ENCODE measurements around the gene TPM4.

DNA sequence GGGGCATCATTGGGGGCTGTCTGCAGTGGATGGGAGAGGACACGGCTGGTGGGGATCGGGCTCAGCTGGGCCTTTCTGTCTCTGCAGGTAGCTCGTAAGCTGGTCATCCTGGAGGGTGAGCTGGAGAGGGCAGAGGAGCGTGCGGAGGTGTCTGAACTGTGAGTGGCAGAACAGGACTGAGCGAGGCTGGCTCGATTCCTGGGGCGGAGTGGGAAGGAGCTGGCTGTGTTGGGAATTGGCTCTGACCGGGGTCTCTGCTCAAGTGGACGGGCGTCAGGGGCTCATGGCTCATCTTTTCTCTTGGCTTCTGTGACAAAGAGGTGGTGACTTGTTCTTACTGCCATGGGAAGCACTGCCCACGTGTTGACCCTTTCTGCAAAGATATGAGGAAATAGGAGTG lies 11.6 kb downstream of the TPM4 start:
- TF ChIP-seq POLR2AphosphoS5 (IDR thresholded peaks at IDR 0.05; ENCODE audit: low read depth, low read length) = no peak
- no peak for TF ChIP-seq TAF1 (IDR thresholded peaks at IDR 0.05; ENCODE audit: borderline replicate concordance, insufficient read depth, low read length)
- no peak for TF ChIP-seq SIN3A (IDR thresholded peaks at IDR 0.05; ENCODE audit: borderline replicate concordance, insufficient read depth, low read length)
- TF ChIP-seq REST (IDR thresholded peaks at IDR 0.05; ENCODE audit: insufficient read depth in 1 of 2, low read depth in 2 of 2, low read length in 2 of 2) = no peak

Data from PFSK-1 (cell line).